Amygdala (tissue), 56 donors: ENCODE measurements around the gene TNK1.

Experiments used
- DNase-seq, 56 donors: peaks; one replicate each; lab custom pipeline; 2025; lab: John Stamatoyannopoulos, UW

TNK1 gene

GRCh38 chr17:7388856-7389255 lies 8.0 kb downstream of the TNK1 start:
- DNase-seq: no peak

- no peak for DNase-seq
These were observed 9.3 kb downstream of the TNK1 start for GRCh38 chr17:7389924-7390910.

DNA sequence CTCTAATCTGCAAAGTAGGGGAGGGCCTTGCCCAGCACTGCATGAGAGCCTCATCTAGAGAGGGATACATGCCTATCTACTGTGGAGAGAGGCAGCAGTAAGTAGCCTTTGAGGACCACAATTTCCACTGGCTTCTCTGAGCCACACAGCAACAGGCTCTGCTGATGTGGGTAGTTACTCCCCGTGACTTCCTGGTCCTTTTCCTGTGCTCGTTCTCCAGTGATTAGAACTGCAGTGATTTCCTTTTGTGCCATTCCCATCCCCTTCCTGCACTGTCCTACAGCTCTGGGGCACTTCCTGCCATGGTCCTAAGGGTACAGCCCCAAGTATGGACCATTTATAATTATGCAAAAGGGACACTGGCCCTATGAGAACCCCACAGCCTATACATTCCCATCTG lies 10.4 kb downstream of the TNK1 start:
- DNase-seq: no peak

- no peak for DNase-seq
These were observed 12.1 kb downstream of the TNK1 start for GRCh38 chr17:7392696-7393612.

DNA sequence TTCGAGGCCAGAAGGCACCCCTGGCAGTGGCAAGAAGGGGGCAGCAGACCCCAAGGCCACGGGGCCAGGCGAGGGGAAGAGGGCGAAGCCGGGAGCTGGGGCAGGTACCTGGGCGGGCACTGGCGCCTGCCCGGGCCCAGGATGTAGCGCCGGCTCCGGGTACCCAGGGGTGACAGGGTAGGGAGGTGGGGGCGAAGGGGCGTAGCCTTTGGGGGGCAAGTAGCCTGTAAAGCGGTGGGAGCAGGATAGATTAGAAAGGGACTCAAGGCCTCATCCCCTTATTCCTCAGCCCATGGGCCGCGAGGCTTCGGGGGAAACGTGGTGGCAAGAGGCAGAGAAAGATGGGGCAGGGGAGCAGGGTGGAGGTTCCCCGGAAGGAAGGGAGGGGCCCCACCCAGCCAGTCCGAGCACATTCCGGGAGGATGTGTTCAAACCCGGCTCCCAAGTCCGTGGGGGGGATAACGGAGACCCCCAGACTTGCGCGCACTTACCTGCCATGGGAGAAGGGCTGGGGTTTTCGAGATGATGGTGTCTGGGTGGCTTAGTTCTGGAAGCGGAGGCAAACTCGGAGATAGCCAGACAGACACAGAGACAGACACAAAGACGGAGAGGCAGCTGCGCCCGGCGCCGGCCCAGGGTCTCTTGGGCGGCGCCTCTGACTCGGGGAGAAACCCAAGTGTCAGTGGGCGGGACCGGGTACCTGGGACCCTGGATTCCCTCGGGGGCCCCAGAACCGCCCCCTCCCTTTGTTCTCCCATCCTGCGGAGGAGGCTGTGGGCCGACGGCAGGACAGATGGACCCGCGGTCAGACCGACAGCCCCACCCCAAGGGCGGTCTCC lies 12.9 kb downstream of the TNK1 start:
- DNase-seq: peak in 1 of 56 donors; percentile 55

GRCh38 chr17:7394452-7395191 lies 13.7 kb downstream of the TNK1 start, which contains the start of gene PLSCR3:
Gene PLSCR3 (minus strand): TSS chr17:7394525. CDS start chr17:7394110, 415 bp downstream.
- DNase-seq: peak; percentile 35 to 90 (median 74)

DNA sequence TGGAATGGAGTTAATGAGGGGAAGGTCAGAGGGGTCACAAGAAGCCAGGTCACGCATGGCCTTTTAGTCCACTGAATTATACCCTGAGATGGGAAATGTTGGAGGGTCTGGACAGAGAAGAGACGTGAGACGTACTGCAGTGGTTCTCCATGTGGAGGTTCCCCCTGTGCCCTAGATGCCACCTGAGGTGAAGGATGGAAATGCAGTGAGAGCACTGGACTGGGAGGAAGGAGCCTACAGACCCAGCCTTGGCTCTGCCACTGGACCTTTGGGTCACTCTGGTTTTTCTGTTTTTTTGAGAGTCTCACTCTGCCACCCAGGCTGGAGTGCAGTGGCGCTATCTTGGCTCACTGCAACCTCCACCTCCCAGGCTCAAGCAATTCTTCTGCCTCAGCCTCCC lies 15.3 kb downstream of the TNK1 start:
- no peak for DNase-seq

GRCh38 chr17:7398612-7399011 lies 17.7 kb downstream of the TNK1 start:
- no peak for DNase-seq

- peak in 1 of 56 donors; percentile 43 for DNase-seq
These were observed 22.3 kb downstream of the TNK1 start for GRCh38 chr17:7403043-7403726.

DNA sequence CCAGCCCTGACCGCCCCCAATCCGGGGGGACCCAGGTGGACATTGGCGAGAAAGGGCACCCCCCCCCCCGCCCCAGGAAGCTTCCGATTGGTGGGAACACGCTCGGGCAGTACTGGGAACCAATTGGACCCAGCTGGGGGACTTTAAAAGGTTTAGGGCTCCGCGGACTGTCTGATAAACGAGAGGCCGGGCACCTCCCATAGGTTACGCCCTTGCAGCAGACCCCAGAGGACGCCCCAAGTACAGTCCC lies 22.8 kb downstream of the TNK1 start:
- peak in 2 of 56 donors; percentile 73 to 78 for DNase-seq

GRCh38 chr17:7403977-7404736 lies 23.3 kb downstream of the TNK1 start, which contains the start of gene TMEM256:
Gene TMEM256 (minus strand): TSS chr17:7404097. CDS start chr17:7404084, 13 bp downstream.
- DNase-seq: peak; percentile 75 to 100 (median 99)

DNA sequence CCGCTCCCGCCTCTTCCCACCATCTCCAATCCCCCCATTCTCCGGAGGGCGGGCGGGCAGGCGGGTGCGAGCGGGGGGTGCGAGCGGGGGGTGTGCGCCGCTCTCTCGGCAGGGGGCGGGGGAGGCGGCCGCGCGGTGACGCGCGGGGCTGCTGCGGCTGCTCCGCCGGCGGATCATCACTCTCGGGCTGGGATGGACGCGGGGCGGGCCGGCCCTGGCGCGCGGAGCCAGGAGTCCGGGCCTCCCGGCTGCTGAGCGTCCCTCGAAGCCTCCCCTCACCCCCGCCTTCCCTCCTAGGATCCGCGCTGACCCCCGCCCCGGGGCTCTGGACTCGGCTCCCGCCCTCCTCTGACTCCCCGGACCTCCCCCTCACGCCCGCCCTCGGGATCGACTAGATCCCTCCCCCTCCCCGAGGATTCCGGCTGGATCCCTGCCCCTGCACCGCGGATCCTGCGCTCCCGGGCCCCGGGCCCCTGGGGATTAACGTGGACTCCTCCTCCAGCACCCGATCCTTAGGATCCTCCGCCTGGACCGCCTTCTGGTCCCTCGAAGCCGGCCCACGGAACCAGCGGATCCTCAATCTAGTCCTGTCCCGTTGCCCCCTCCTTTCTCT lies 24.0 kb downstream of the TNK1 start:
- peak in 17 of 56 donors; percentile 49 to 97 (median 74) for DNase-seq

DNA sequence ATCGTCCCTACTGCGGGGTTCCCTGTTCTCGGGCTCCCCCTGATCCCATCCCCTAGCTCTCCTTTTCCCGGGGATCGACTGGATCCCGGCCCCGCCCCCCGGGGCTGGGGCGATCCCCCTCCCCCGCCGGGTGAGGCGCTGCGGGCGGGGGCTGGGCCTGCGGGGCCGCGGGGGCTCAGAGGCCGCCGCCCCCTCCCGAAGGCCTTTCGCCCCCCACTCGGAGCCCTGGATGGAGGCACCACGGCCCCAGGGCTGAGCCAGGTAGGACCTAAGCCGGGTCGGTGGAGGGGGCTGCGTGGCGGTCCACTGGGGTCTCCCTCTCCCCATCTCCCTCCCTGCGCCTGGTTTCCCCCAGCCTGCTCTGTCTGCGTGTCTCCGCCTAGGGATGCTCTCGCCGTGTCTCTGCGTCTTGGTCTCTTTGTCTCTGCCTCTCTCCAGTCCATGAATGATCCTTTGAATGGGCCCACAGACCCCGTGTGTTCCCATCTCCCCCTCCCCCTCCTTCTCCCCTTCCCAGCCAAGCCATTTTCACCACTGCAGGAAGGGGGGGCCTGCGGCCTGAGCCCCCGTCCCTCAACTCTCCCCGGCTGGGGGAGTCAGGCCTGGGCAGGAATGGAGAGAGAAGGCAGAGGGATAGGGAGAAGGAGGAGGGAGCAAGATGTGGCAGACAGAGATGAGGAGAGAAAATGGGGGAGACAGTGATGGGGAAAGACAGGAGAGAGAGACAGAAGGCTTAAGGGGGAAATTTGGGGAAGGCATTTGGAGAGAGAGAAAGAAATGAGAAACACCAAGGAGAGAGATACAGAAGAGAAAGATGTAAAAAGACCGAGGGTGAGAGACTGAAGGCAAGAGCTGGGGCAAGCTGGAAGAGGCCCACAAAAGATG lies 24.7 kb downstream of the TNK1 start:
- DNase-seq: peak in 23 of 56 donors; percentile 13 to 61 (median 31)

- no peak for DNase-seq
These were observed 25.4 kb downstream of the TNK1 start for GRCh38 chr17:7406235-7406825.

DNA sequence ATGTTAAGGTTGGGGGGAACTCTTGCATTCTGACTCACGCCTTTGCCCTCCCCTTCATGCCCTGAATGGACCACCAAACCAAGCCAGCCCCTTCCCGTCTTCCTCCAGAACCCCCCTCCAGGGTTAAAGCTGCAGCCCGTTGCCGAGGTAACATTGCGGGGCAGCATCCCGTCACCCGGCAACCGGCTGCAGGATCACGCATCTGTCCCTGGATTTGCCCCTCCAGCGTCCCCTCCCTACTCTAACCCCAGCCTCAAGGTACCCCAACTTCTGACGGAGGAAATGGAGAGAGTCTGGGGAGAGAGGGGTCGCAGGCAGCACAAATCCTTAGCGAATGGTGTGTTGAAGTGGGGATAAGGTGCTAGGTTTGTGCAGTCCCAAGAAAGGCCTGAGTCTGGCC lies 26.2 kb downstream of the TNK1 start:
- DNase-seq: no peak
